GM18951 (cell line): ENCODE data around the gene SNX27.
"Not testable (repeated sequence)": the region's sequence is repeated elsewhere in the genome, so short reads cannot be mapped to it uniquely, and the experiment has no call there.

Source experiments
- POLR2A ChIP-seq: IDR thresholded peaks from 4 replicates; pipeline ENCODE4 v1.6.1; 2011; ENCODE audit warnings: mild to moderate bottlenecking; ENCODE audit not compliant: insufficient read length, insufficient read depth; ENCODE audit errors: extremely low read depth
- in situ Hi-C: fragments of 300-500 bp; cut with MboI; formaldehyde crosslinking; loops from one replicate; pipeline ENCODE4 v1.12.0; 2022; ENCODE audit warnings: low sequenced_read_pairs, mixed read lengths, inconsistent platforms; ENCODE audit not compliant: unreplicated experiment

SNX27 gene

DNA sequence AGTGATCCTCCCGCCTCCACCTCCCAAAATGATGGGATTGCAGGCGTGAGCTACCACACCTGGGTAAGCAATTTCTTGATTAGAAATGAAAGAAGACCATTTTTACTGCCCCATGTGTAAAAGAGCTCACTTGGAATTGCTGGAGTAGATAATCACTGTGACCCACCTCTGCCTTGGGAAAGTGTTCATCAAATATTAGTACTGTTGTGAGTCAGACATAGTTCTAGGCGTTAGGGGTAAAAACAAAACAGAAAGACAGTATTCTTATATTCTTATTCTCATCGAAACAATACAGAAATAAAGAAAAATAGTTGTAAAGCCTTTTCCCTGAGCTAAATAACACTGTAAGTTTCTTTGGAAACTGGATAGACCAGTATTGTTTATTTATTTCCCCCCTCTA, 68.5 kb downstream of the SNX27 start:
- in situ Hi-C loops: no loop called here

DNA sequence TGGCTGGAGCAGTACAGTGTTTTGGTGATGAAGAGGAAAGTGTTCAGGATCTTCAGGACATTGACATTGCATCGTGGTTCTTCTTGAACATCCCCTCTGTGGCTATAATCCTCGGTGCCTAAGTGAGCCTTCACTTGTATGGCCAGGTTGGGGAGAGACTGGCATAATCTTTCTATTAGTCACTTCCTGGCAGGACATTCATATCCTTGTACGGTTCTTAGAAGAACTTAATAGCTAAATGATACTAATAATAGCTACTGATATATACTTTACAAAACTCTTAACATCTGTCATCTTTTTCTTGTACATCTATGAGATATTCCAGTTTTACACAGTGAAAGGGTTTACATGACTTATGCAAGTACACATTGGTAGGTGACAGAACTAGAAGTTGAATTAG, 69.0 kb downstream of the SNX27 start:
- in situ Hi-C loops: no loop called here

More for the DNA sequence above, 68.5 kb downstream of the SNX27 start:
- no peak for TF ChIP-seq POLR2A

DNA sequence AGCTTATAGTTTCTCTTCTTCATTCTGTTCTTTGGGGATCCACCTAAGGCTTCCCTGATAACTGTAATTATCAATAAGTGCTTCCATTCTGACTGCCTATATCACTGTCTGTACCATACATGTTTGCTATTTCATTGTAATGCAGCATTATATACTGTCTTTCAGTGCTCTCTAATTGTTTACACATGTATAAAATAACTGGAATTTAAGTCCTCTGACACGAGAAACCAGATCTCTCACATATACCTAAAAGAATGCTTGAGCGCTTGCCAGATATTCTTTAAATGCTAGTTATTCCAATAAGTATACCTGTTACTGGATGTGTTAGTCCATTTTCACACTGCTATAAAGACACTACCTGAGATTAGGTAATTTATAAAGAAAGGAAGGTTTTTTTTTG, 70.1 kb downstream of the SNX27 start:
- TF ChIP-seq POLR2A: no peak
- in situ Hi-C loops: no loop called here

More for the DNA sequence above, 69.0 kb downstream of the SNX27 start:
- no peak for TF ChIP-seq POLR2A

- in situ Hi-C loops: not testable (repeated sequence)
These were observed 71.1 kb downstream of the SNX27 start for GRCh38 chr1:151682901-151683300.

DNA sequence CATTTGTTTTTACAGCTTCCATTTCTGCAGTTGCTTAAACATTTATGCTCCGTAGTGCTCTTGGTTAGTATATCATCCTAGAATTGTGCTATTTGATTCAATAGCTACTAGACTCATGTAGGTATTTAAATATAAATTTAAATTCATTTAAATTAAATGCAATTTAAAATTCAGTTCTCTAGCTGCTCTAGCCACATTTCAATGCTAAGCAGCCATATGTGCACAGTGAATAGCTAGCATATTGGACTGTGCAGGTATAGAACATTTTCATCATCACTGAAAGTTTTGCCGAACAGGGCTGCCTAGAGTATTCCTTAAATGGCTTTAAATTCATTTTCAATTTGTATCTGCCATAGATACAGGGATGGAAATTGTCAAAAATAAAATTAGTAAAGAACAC, 72.3 kb downstream of the SNX27 start:
- in situ Hi-C loops: no loop called here
- no peak for TF ChIP-seq POLR2A

DNA sequence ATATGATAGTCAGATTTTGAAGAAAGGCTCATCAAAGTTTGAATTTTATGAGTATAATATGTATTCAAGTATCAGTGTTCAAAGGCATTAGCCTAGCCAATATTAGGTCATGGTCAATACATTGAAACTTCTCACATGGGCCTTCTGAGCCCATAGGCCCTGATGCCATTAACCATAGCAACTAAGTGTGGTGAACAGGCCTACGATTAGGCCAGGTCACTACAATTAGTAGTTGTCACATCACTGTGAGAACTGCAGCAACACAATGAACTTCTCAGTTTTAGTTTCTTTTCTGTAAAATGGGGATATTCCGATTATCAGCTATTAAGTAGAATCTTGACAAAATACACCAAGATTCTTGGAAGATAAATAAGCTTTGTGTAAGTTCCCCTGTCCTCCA, 74.7 kb downstream of the SNX27 start:
- TF ChIP-seq POLR2A: no peak
- in situ Hi-C loops: no loop called here

- in situ Hi-C loops: no loop called here
- TF ChIP-seq POLR2A: no peak
These were observed 77.6 kb downstream of the SNX27 start for GRCh38 chr1:151689494-151689893.

GRCh38 chr1:151692226-151692625, 80.4 kb downstream of the SNX27 start:
- in situ Hi-C loops: no loop called here
- TF ChIP-seq POLR2A: no peak

- no peak for TF ChIP-seq POLR2A
- in situ Hi-C loops: no loop called here
These were observed 81.3 kb downstream of the SNX27 start for GRCh38 chr1:151693057-151693651.

DNA sequence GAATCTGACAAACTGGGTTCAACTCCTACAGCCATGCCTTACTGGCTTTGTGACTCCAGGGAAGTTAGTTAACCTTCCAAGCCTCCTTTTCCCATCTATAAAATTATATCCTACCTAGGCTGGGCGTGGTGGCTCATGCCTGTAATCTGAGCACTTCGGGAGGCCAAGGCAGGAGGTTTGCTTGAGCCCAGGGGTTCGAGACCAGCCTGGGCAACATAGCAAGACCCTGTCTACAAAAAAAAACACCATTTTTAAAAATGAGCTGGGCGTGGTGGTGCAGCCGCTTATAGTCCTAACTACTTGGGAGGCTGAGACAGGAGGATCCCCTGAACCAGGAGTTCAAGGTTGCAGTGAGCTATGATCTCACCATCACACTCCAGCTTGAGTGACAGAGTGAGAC, 89.7 kb downstream of the SNX27 start:
- TF ChIP-seq POLR2A: no peak
- in situ Hi-C loops: no loop called here

GRCh38 chr1:151702936-151703335, 91.1 kb downstream of the SNX27 start:
- TF ChIP-seq POLR2A: no peak
- in situ Hi-C loops: no loop called here

DNA sequence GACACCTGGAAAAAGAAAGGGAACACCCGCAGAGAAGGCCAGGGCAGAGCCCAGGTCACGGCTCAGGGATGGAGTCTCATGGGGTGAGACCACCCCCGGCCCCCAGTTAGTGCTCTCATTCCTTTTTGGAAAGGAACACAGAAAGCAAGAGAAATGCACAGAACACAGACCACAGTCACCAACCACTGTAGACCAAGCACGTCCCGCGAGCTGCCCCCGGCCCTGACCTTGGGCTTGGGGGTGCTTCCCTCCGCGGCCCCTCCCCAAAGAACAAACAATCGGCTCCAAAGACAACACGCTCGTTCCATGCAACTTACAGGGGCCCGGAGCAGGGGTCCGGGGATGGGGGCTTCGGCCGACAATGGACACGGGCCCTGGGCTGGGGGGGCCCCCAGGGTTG, 92.0 kb downstream of the SNX27 start:
- in situ Hi-C loops: no loop called here
- no peak for TF ChIP-seq POLR2A

- in situ Hi-C loops: no loop called here
- no peak for TF ChIP-seq POLR2A
These were observed 92.4 kb downstream of the SNX27 start for GRCh38 chr1:151704246-151704645.

- no peak for TF ChIP-seq POLR2A
- in situ Hi-C loops: no loop called here
These were observed 93.3 kb downstream of the SNX27 start for GRCh38 chr1:151705146-151705545.
